ENCODE measurements around the gene GSN.

Gene GSN

GRCh38 chr9:121373011-121373729 is 105.2 kb downstream of the GSN start:
- DNase-seq (ENCODE audit: low spot score), result no peak

DNA sequence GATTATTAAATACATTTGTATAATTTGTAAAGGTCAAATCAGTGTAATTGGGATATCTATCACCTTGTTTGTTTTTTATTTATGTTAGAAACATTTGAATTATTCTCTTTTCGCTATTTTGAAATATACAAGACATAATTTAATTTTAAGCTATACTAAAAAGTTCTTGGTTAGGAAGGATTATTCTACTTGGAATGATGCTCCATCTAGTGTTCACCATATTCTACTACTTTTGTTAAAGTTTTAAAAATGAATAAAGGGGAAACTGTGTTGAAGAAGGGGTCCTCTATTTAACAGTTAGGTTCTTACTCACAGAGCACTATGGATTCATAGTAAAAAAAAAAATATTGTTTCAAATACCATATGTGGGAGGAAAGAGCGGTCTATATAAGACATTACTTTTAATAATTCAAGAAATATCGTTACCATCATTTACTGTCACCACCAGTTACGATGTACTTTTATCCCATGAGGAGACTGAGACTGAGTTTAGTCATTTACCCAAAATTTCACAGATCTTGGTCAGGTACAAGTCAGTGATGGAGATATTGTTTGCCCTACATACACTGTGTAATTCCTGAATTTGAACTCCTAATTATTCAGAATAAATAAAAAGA is 108.4 kb downstream of the GSN start:
- no peak for DNase-seq (ENCODE audit: low spot score)

DNA sequence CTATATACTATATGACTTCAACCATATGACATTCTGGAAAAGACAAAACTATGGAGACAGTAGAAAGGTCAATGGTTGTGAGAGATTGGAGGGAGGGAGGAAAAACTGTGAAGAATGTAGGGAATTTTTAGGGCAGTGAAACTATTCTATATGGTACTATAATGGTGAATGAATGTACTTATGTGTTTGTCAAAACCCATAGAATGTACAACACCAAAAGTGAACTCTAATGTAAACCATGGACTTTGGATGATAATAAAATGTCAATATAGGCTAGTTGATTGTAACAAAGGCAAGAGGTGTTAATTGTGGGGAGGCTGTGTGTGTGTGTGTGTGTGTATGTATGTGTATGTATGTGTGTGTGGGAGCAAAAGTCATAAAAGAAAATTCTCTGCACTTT is 112.9 kb downstream of the GSN start:
- DNase-seq (ENCODE audit: low spot score), result no peak
